Endothelial cell of umbilical vein (primary cell): Measurements from ENCODE around the gene WTAP. TPM values are rescaled to one million over a fixed set of nuclear protein-coding genes. Genes with fewer than 3 reads are reported as not detected.

Source experiments
- BruUV-seq: library from RNA; stranded (reverse); fragments of 400-500 nt; replicated peaks from 2 replicates; lab custom pipeline; 2021; lab: Mats Ljungman, UMichigan
- CTCF ChIA-PET: fragments of 300-600, 350-600 bp; sonication (Branson Sonifier 250); formaldehyde crosslinking; loops from one replicate; lab custom pipeline; 2021; ENCODE audit warnings: antibody characterized with exemption, inconsistent platforms; lab: Charles Lee
- POLR2A ChIA-PET: fragments of 300-600, 350-600 bp; sonication (Branson Sonifier 250); formaldehyde crosslinking; loops from one replicate; lab custom pipeline; 2021; ENCODE audit warnings: antibody characterized with exemption, inconsistent platforms; lab: Charles Lee
- DNase-seq: peaks from one replicate; pipeline ENCODE4 v3.0.0-alpha.2; 2011; ENCODE audit warnings: low read depth, low spot score
- FAIRE-seq: peaks from 2 replicates; lab custom pipeline; 2011; peaks lifted over from hg19 to GRCh38; lab: Jason Lieb, UNC
- H2AFZ ChIP-seq: 2 replicates; pipeline ENCODE4 v1.6.0; 2012; ENCODE audit warnings: low read depth, low read length, control low read depth, inconsistent platforms
- H3K27ac ChIP-seq: 2 replicates; pipeline ENCODE4 v1.5.1; 2011; ENCODE audit warnings: low read depth, mild to moderate bottlenecking, control low read depth, low read length, moderate library complexity; ENCODE audit not compliant: insufficient read depth
- H3K27me3 ChIP-seq, 2 experiments: 2 replicates each; pipeline versions ENCODE4 v1.6.0 to v1.6.1; 2011; ENCODE audit warnings: low read length in 2 of 2, mixed read lengths in 1 of 2; ENCODE audit not compliant: control insufficient read depth in 2 of 2, insufficient read depth in 2 of 2
- H3K36me3 ChIP-seq, 2 experiments: 2 replicates in 1 of 2; 3 replicates in 1 of 2; pipeline ENCODE4 v1.5.1; 2011; ENCODE audit warnings: low read length in 2 of 2, mild to moderate bottlenecking in 1 of 2, moderate library complexity in 1 of 2; ENCODE audit not compliant: control insufficient read depth in 2 of 2, insufficient read depth in 2 of 2; ENCODE audit errors: extremely low read depth in 1 of 2
- H3K4me1 ChIP-seq: 3 replicates; pipeline ENCODE4 v1.5.1; 2011; ENCODE audit warnings: mild to moderate bottlenecking, low read length; ENCODE audit not compliant: control insufficient read depth, insufficient read depth; ENCODE audit errors: extremely low read depth
- H3K4me2 ChIP-seq: 2 replicates; pipeline ENCODE4 v1.6.1; 2011; ENCODE audit warnings: low read length, control low read depth, mixed read lengths; ENCODE audit not compliant: insufficient read depth
- H3K4me3 ChIP-seq, 3 experiments: fragments of 200-600 bp in 1 of 3; sonication (generic), shearing (Covaris generic) in 1 of 3; replicated peaks in 1 of 3; 2 replicates each; pipeline ENCODE4 v1.5.1; 2011 to 2016; ENCODE audit warnings: control low read depth in 3 of 3, low read length in 3 of 3, mild to moderate bottlenecking in 2 of 3, inconsistent platforms in 1 of 3, low read depth in 1 of 3, moderate library complexity in 1 of 3; ENCODE audit not compliant: insufficient read depth in 1 of 3
- H3K79me2 ChIP-seq: 2 replicates; pipeline ENCODE4 v1.6.0; 2012; ENCODE audit warnings: low read length, inconsistent platforms; ENCODE audit not compliant: control insufficient read depth, insufficient read depth
- H3K9ac ChIP-seq: replicated peaks from 2 replicates; pipeline ENCODE3; 2011; ENCODE audit warnings: low read length, control low read depth; ENCODE audit not compliant: insufficient read depth; ENCODE audit errors: extremely low read depth
- H3K9me1 ChIP-seq: replicated peaks from 3 replicates; pipeline ENCODE4 v1.6.0; 2011; ENCODE audit warnings: mild to moderate bottlenecking, low read length; ENCODE audit not compliant: control insufficient read depth, insufficient read depth; ENCODE audit errors: extremely low read depth
- H3K9me3 ChIP-seq: replicated peaks from 2 replicates; pipeline ENCODE4 v1.5.1; 2012; ENCODE audit warnings: low read length, inconsistent platforms; ENCODE audit not compliant: control insufficient read depth, insufficient read depth
- H4K20me1 ChIP-seq: replicated peaks from 2 replicates; pipeline ENCODE3; 2011; ENCODE audit warnings: mild to moderate bottlenecking, low read length; ENCODE audit not compliant: control insufficient read depth, insufficient read depth; ENCODE audit errors: extremely low read depth
- EZH2 ChIP-seq: IDR thresholded peaks from 2 replicates; pipeline ENCODE4 v1.6.1; 2012; ENCODE audit warnings: borderline replicate concordance, low read depth, mild to moderate bottlenecking, moderate library complexity, low read length, inconsistent platforms; ENCODE audit not compliant: severe bottlenecking
- FOS ChIP-seq: IDR thresholded peaks from 2 replicates; pipeline ENCODE4 v1.6.1; 2011; ENCODE audit warnings: mild to moderate bottlenecking, low read length, moderate library complexity, borderline replicate concordance; ENCODE audit not compliant: insufficient read depth
- GATA2 ChIP-seq: IDR thresholded peaks from 2 replicates; pipeline ENCODE4 v1.7.0; 2011; ENCODE audit warnings: low read depth, mild to moderate bottlenecking, moderate library complexity, mixed read lengths, low read length; ENCODE audit not compliant: insufficient read length, insufficient read depth
- JUN ChIP-seq: IDR thresholded peaks from 2 replicates; pipeline ENCODE4 v1.6.1; 2011; ENCODE audit warnings: borderline replicate concordance, low read depth; ENCODE audit not compliant: insufficient read length, insufficient read depth
- MYC ChIP-seq: IDR thresholded peaks from one replicate; pipeline ENCODE4 v1.6.1; 2011; ENCODE audit warnings: mild to moderate bottlenecking, low read depth, low read length
- POLR2A ChIP-seq: IDR thresholded peaks from 2 replicates; pipeline ENCODE4 v1.6.1; 2012; ENCODE audit warnings: low read depth, mild to moderate bottlenecking, control low read depth, low read length
- POLR2AphosphoS5 ChIP-seq: IDR thresholded peaks from 2 replicates; pipeline ENCODE4 v1.6.1; 2012; ENCODE audit warnings: low read depth, mild to moderate bottlenecking, control low read depth, low read length, moderate library complexity; ENCODE audit not compliant: insufficient read depth
- dilution Hi-C: fragments of 300-500 bp; cut with MboI; formaldehyde crosslinking; loops from one replicate; pipeline ENCODE4 v1.15.0; 2019; ENCODE audit warnings: low sequenced_read_pairs; ENCODE audit not compliant: extremely low pct_ligation_motif_present
- intact Hi-C: fragments of 100-400 bp; cut with micrococcal nuclease; formaldehyde crosslinking; loops from one replicate; pipeline ENCODE4 v1.10.0; 2022
- polyA plus RNA-seq, 4 experiments: library from polyadenylated mRNA; depleted of rRNA in 3 of 4; stranded (reverse) in 3 of 4; unstranded in 1 of 4; fragments of >200 nt; gene quantifications; 2 replicates each; pipeline versions ENCODE4 v1.2.1 to v1.2.3, GENCODE V29; 2011 to 2012; ENCODE audit warnings: missing spikeins in 1 of 4
- total RNA-seq: library from RNA; stranded (reverse); gene quantifications from 2 replicates; pipeline ENCODE4 v1.2.3, GENCODE V29; 2021
- TF ChIP-seq, protein P1 (sequence below): IDR thresholded peaks from 2 replicates; pipeline ENCODE4 v1.6.1; 2011; ENCODE audit not compliant: insufficient read depth, insufficient read length
- TF ChIP-seq, protein P2 (sequence below), 2 donors: IDR thresholded peaks; 1 replicate in 1 of 2; 2 replicates in 1 of 2; pipeline ENCODE4 v1.5.1; 2011; ENCODE audit warnings: low read length in 2 of 2, mild to moderate bottlenecking in 2 of 2, moderate library complexity in 2 of 2, control low read depth in 1 of 2, inconsistent platforms in 1 of 2, low read depth in 1 of 2; ENCODE audit not compliant: insufficient read depth in 1 of 2; ENCODE audit errors: extremely low read depth in 1 of 2

WTAP gene
- total and polyA plus RNA-seq, 2 donors (not counting 3 experiments of a cell fraction or from before 2014, with no cell fraction given) = 21.7 to 81.6 TPM

DNA sequence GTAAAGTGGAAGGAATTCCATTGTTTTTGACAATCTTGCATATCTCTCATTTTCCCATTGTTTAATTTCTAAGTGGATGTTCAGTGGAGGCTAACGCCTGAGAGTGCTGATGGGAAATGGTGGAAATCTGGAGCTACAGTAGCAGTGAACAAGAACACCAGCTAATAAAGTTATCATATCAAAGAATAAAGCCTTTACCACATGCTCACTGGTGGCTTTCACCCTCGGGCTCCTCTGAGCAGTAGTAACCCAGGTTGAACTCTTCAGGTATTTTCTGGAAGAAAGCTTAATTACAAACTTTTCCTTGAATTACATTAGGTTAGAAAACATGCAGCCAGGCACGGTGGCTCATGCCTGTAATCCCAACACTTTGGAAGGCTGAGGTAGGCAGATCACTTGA is 24.1 kb downstream of the WTAP start:
- H3K9ac ChIP-seq = no peak overlapping the region

More for the DNA sequence above, 24.1 kb downstream of the WTAP start:
- no peak overlapping the region for H3K4me2 ChIP-seq
- no peaks in the 10 kb centered on the region for H3K9me3 ChIP-seq
- H3K27ac ChIP-seq = no peak overlapping the region
- H3K36me3 ChIP-seq = peaks cover 18 to 33% of the 10 kb centered on the region in 2 experiments
- H2AFZ ChIP-seq = no peak overlapping the region
- no TSS peak for BruUV-seq
- no peak for TF ChIP-seq JUN
- no peak for TF ChIP-seq FOS
- TF ChIP-seq GATA2 = no peak
- TF ChIP-seq, protein P1, sequence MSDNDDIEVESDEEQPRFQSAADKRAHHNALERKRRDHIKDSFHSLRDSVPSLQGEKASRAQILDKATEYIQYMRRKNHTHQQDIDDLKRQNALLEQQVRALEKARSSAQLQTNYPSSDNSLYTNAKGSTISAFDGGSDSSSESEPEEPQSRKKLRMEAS = no peak
- TF ChIP-seq, protein P2, sequence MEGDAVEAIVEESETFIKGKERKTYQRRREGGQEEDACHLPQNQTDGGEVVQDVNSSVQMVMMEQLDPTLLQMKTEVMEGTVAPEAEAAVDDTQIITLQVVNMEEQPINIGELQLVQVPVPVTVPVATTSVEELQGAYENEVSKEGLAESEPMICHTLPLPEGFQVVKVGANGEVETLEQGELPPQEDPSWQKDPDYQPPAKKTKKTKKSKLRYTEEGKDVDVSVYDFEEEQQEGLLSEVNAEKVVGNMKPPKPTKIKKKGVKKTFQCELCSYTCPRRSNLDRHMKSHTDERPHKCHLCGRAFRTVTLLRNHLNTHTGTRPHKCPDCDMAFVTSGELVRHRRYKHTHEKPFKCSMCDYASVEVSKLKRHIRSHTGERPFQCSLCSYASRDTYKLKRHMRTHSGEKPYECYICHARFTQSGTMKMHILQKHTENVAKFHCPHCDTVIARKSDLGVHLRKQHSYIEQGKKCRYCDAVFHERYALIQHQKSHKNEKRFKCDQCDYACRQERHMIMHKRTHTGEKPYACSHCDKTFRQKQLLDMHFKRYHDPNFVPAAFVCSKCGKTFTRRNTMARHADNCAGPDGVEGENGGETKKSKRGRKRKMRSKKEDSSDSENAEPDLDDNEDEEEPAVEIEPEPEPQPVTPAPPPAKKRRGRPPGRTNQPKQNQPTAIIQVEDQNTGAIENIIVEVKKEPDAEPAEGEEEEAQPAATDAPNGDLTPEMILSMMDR (IDR thresholded peaks at IDR 0.05; ENCODE audit: extremely low read depth in 1 of 2, insufficient read depth in 1 of 2, low read depth in 1 of 2, low read length in 2 of 2) = no peak
- TF ChIP-seq POLR2A = no peak
- no peak for TF ChIP-seq EZH2
- TF ChIP-seq POLR2AphosphoS5 = no peak
- TF ChIP-seq MYC = no peak
- ChIA-PET POLR2A (no interaction called here), CTCF (interaction anchor here (0.8 to 1.0 kb wide), 2 partner anchors 11 to 60 kb away, joined by 3 read pairs; partner anchors contain the start of gene ACAT2)
- dilution Hi-C loops (no loop called here), intact Hi-C loops (no loop called here)
- no peaks in the 10 kb centered on the region for H4K20me1 ChIP-seq
- no peaks in the 10 kb centered on the region for H3K4me1 ChIP-seq
- peaks cover 14% of the 10 kb centered on the region for H3K79me2 ChIP-seq
- H3K9me1 ChIP-seq = no peaks in the 10 kb centered on the region
- FAIRE-seq (no peak), DNase-seq (no peak)
- H3K4me3 ChIP-seq = no peak overlapping the region
- H3K27me3 ChIP-seq = no peaks in the 10 kb centered on the region
